Measurements from ENCODE around the gene SRPRB.

SRPRB gene

GRCh38 chr3:133767607-133768006 lies 38.0 kb upstream of the SRPRB start:
- Histone ChIP-seq H3K18ac (ENCODE audit: low read length) (no peak overlapping the region), H2BK120ac (ENCODE audit: low read depth, low read length) (no peak overlapping the region), H3K4ac (ENCODE audit: low read length) (no peak overlapping the region), H4K91ac (ENCODE audit: low read depth, low read length, poor library complexity) (no peak overlapping the region), H3K79me1 (ENCODE audit: low read depth, low read length) (no peaks in the 10 kb centered on the region), H3K4me1 (ENCODE audit: control insufficient read depth in 2 of 2, insufficient read depth in 1 of 2, low read depth in 1 of 2, low read length in 2 of 2) (no peaks in the 10 kb centered on the region), H3K9me3 (replicated peaks in 1 of 2; ENCODE audit: control insufficient read depth in 2 of 2, insufficient read depth in 1 of 2, low read depth in 1 of 2, low read length in 2 of 2) (no peaks in the 10 kb centered on the region), H3K27ac (replicated peaks; ENCODE audit: low read length) (no peak overlapping the region), H2BK5ac (ENCODE audit: low read length) (no peak overlapping the region), H3K4me2 (ENCODE audit: insufficient read depth, low read length, poor library complexity, severe bottlenecking) (no peak overlapping the region), H3K27me3 (ENCODE audit: control insufficient read depth in 3 of 3, insufficient read depth in 3 of 3, low read depth in 1 of 3, low read length in 3 of 3) (peaks cover 0 to 22% (median 0%) of the 10 kb centered on the region in 3 experiments), H2BK12ac (ENCODE audit: low read length) (no peak overlapping the region), H4K8ac (ENCODE audit: low read depth, low read length) (no peak overlapping the region), H2AK5ac (ENCODE audit: low read depth, low read length) (no peak overlapping the region), H3K9ac (ENCODE audit: low read depth, low read length, poor library complexity) (no peak overlapping the region), H3K4me3 (ENCODE audit: low read length in 2 of 2) (no peak overlapping the region), H2AFZ (ENCODE audit: low read length) (no peak overlapping the region), H3K14ac (ENCODE audit: low read length) (no peak overlapping the region), H3K36me3 (replicated peaks in 1 of 2; ENCODE audit: control insufficient read depth in 2 of 2, insufficient read depth in 2 of 2, low read length in 2 of 2) (no peaks in the 10 kb centered on the region), H3K23ac (ENCODE audit: low read depth, low read length, poor library complexity) (no peak overlapping the region), H2BK15ac (ENCODE audit: low read length) (no peak overlapping the region)
- no peak for DNase-seq (ENCODE audit: low spot score)
- no CpG with 5 or more reads among the region's 1 CpG for WGBS, 2 donors (ENCODE audit: extremely low coverage in 2 of 2, insufficient read length in 2 of 2, insufficient replicate concordance in 1 of 2)

- no peak overlapping the region for H3K23ac ChIP-seq (ENCODE audit: low read depth, low read length, poor library complexity)
- H3K18ac ChIP-seq (ENCODE audit: low read length), result no peak overlapping the region
- H3K27me3 ChIP-seq (ENCODE audit: control insufficient read depth in 3 of 3, insufficient read depth in 3 of 3, low read depth in 1 of 3, low read length in 3 of 3), result peaks cover 0 to 15% (median 0%) of the 10 kb centered on the region in 3 experiments
- no peak overlapping the region for H4K8ac ChIP-seq (ENCODE audit: low read depth, low read length)
- no peaks in the 10 kb centered on the region for H3K36me3 ChIP-seq (replicated peaks in 1 of 2; ENCODE audit: control insufficient read depth in 2 of 2, insufficient read depth in 2 of 2, low read length in 2 of 2)
- H3K4me3 ChIP-seq (ENCODE audit: low read length in 2 of 2), result no peak overlapping the region
- no peak overlapping the region for H3K27ac ChIP-seq (replicated peaks; ENCODE audit: low read length)
- no peak overlapping the region for H3K4ac ChIP-seq (ENCODE audit: low read length)
- no peak overlapping the region for H2BK5ac ChIP-seq (ENCODE audit: low read length)
- no peak overlapping the region for H3K4me2 ChIP-seq (ENCODE audit: insufficient read depth, low read length, poor library complexity, severe bottlenecking)
- H2BK12ac ChIP-seq (ENCODE audit: low read length), result no peak overlapping the region
- H2AFZ ChIP-seq (ENCODE audit: low read length), result no peak overlapping the region
- H3K4me1 ChIP-seq (ENCODE audit: control insufficient read depth in 2 of 2, insufficient read depth in 1 of 2, low read depth in 1 of 2, low read length in 2 of 2), result no peaks in the 10 kb centered on the region
- no peak overlapping the region for H2BK120ac ChIP-seq (ENCODE audit: low read depth, low read length)
- H2AK5ac ChIP-seq (ENCODE audit: low read depth, low read length), result no peak overlapping the region
- H3K79me1 ChIP-seq (ENCODE audit: low read depth, low read length), result no peaks in the 10 kb centered on the region
- WGBS, 2 donors (ENCODE audit: extremely low coverage in 2 of 2, insufficient read length in 2 of 2, insufficient replicate concordance in 1 of 2), result no CpG with 5 or more reads among the region's 3 CpGs
- no peak overlapping the region for H3K9ac ChIP-seq (ENCODE audit: low read depth, low read length, poor library complexity)
- H2BK15ac ChIP-seq (ENCODE audit: low read length), result no peak overlapping the region
- no peak overlapping the region for H3K14ac ChIP-seq (ENCODE audit: low read length)
- H3K9me3 ChIP-seq (replicated peaks in 1 of 2; ENCODE audit: control insufficient read depth in 2 of 2, insufficient read depth in 1 of 2, low read depth in 1 of 2, low read length in 2 of 2), result no peaks in the 10 kb centered on the region
- no peak overlapping the region for H4K91ac ChIP-seq (ENCODE audit: low read depth, low read length, poor library complexity)
- no peak for DNase-seq (ENCODE audit: low spot score)
These were observed 36.1 kb upstream of the SRPRB start for GRCh38 chr3:133769536-133769935.

- Histone ChIP-seq H3K4me1 (ENCODE audit: control insufficient read depth in 2 of 2, insufficient read depth in 1 of 2, low read depth in 1 of 2, low read length in 2 of 2) (no peaks in the 10 kb centered on the region), H4K91ac (ENCODE audit: low read depth, low read length, poor library complexity) (no peak overlapping the region), H3K23ac (ENCODE audit: low read depth, low read length, poor library complexity) (no peak overlapping the region), H3K4me3 (ENCODE audit: low read length in 2 of 2) (no peak overlapping the region), H3K27ac (replicated peaks; ENCODE audit: low read length) (no peak overlapping the region), H3K14ac (ENCODE audit: low read length) (no peak overlapping the region), H2AK5ac (ENCODE audit: low read depth, low read length) (no peak overlapping the region), H2BK120ac (ENCODE audit: low read depth, low read length) (no peak overlapping the region), H3K79me1 (ENCODE audit: low read depth, low read length) (no peaks in the 10 kb centered on the region), H3K9ac (ENCODE audit: low read depth, low read length, poor library complexity) (no peak overlapping the region), H2BK15ac (ENCODE audit: low read length) (no peak overlapping the region), H4K8ac (ENCODE audit: low read depth, low read length) (no peak overlapping the region), H3K9me3 (replicated peaks in 1 of 2; ENCODE audit: control insufficient read depth in 2 of 2, insufficient read depth in 1 of 2, low read depth in 1 of 2, low read length in 2 of 2) (no peaks in the 10 kb centered on the region), H3K36me3 (replicated peaks in 1 of 2; ENCODE audit: control insufficient read depth in 2 of 2, insufficient read depth in 2 of 2, low read length in 2 of 2) (no peaks in the 10 kb centered on the region), H2BK5ac (ENCODE audit: low read length) (no peak overlapping the region), H3K18ac (ENCODE audit: low read length) (no peak overlapping the region), H3K4ac (ENCODE audit: low read length) (no peak overlapping the region), H3K4me2 (ENCODE audit: insufficient read depth, low read length, poor library complexity, severe bottlenecking) (no peak overlapping the region), H3K27me3 (ENCODE audit: control insufficient read depth in 3 of 3, insufficient read depth in 3 of 3, low read depth in 1 of 3, low read length in 3 of 3) (peaks cover 0 to 8% (median 0%) of the 10 kb centered on the region in 3 experiments), H2AFZ (ENCODE audit: low read length) (no peak overlapping the region), H2BK12ac (ENCODE audit: low read length) (no peak overlapping the region)
- no CpG with 5 or more reads among the region's 3 CpGs for WGBS, 2 donors (ENCODE audit: extremely low coverage in 2 of 2, insufficient read length in 2 of 2, insufficient replicate concordance in 1 of 2)
- DNase-seq (ENCODE audit: low spot score), result no peak
These were observed 31.9 kb upstream of the SRPRB start for GRCh38 chr3:133773732-133774131.

- no peak overlapping the region for H2AFZ ChIP-seq (ENCODE audit: low read length)
- no peak overlapping the region for H3K4me2 ChIP-seq (ENCODE audit: insufficient read depth, low read length, poor library complexity, severe bottlenecking)
- no peak overlapping the region for H2BK15ac ChIP-seq (ENCODE audit: low read length)
- no peaks in the 10 kb centered on the region for H3K9me3 ChIP-seq (replicated peaks in 1 of 2; ENCODE audit: control insufficient read depth in 2 of 2, insufficient read depth in 1 of 2, low read depth in 1 of 2, low read length in 2 of 2)
- no peak overlapping the region for H3K14ac ChIP-seq (ENCODE audit: low read length)
- no peak overlapping the region for H2AK5ac ChIP-seq (ENCODE audit: low read depth, low read length)
- no peak overlapping the region for H2BK5ac ChIP-seq (ENCODE audit: low read length)
- no peak for DNase-seq (ENCODE audit: low spot score)
- no peak overlapping the region for H4K91ac ChIP-seq (ENCODE audit: low read depth, low read length, poor library complexity)
- H3K27ac ChIP-seq (replicated peaks; ENCODE audit: low read length), result no peak overlapping the region
- H3K4me3 ChIP-seq (ENCODE audit: low read length in 2 of 2), result no peak overlapping the region
- no CpG with 5 or more reads among the region's 9 CpGs for WGBS, 2 donors (ENCODE audit: extremely low coverage in 2 of 2, insufficient read length in 2 of 2, insufficient replicate concordance in 1 of 2)
- no peak overlapping the region for H4K8ac ChIP-seq (ENCODE audit: low read depth, low read length)
- no peak overlapping the region for H2BK12ac ChIP-seq (ENCODE audit: low read length)
- peaks cover 0 to 8% (median 0%) of the 10 kb centered on the region in 3 experiments for H3K27me3 ChIP-seq (ENCODE audit: control insufficient read depth in 3 of 3, insufficient read depth in 3 of 3, low read depth in 1 of 3, low read length in 3 of 3)
- no peak overlapping the region for H2BK120ac ChIP-seq (ENCODE audit: low read depth, low read length)
- no peaks in the 10 kb centered on the region for H3K4me1 ChIP-seq (ENCODE audit: control insufficient read depth in 2 of 2, insufficient read depth in 1 of 2, low read depth in 1 of 2, low read length in 2 of 2)
- no peak overlapping the region for H3K18ac ChIP-seq (ENCODE audit: low read length)
- no peaks in the 10 kb centered on the region for H3K36me3 ChIP-seq (replicated peaks in 1 of 2; ENCODE audit: control insufficient read depth in 2 of 2, insufficient read depth in 2 of 2, low read length in 2 of 2)
- peak overlapping the region; percentile 9 for H3K23ac ChIP-seq (ENCODE audit: low read depth, low read length, poor library complexity)
- H3K4ac ChIP-seq (ENCODE audit: low read length), result no peak overlapping the region
- H3K9ac ChIP-seq (ENCODE audit: low read depth, low read length, poor library complexity), result no peak overlapping the region
- H3K79me1 ChIP-seq (ENCODE audit: low read depth, low read length), result no peaks in the 10 kb centered on the region
These were observed 30.3 kb upstream of the SRPRB start for GRCh38 chr3:133775309-133775708.
